HT-29 (cell line): Measurements from ENCODE around the gene TMX3. TPM values are rescaled to one million over a fixed set of nuclear protein-coding genes. Genes with fewer than 3 reads are reported as not detected.
A peak's percentile ranks its signal among the peaks of the same experiment; 100 is the strongest.

Experiments used
- DNase-seq: peaks from one replicate; pipeline ENCODE4 v3.0.0-alpha.2; 2015; ENCODE audit warnings: low spot score
- total RNA-seq: library from RNA; depleted of rRNA; stranded (reverse); fragments of >200 nt; shearing (Covaris generic); gene quantifications from 2 replicates; pipeline ENCODE4 v1.2.3, GENCODE V29; 2014

TMX3 gene
- total RNA-seq, 1 experiment from 2014 or later, result 16.2 TPM

DNA sequence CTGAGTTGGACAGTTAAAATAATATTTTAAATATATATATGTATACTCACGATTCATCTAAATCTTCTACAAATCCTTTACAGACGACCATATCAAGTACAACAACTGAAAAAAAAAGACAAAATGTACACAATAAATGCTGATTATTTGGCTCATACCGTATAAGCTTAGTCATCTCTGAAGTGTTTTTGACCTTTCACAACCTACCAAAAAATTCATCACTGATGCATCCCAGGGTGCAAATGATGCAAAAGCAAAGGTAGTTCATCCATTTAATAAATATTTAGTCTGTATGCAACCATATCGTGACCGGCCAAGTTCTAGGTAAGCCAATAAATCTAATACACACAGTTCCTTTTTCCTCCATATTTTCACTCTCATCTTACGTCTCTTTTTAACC lies 1.1 kb downstream of the TMX3 start:
- no peak for DNase-seq

DNA sequence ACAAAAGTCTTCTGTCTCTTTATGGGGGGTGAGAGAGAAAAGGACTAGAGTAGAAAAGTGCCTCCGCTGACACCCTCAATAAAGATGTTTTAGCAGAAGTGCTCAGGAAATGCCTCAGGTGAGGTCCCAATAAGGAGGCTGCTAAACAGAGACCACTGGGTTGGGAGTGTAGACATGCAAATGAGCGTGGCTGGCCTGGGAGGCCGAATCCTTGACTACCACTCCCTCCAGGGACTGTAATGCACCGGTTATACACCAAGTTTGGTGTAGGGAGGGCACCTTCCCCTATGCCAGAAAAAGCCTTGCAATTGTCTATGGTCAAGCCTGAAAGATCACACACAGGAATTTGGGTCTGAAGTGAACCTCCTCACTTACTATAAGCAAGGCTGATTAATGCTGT lies 1.8 kb downstream of the TMX3 start:
- DNase-seq, result no peak

DNA sequence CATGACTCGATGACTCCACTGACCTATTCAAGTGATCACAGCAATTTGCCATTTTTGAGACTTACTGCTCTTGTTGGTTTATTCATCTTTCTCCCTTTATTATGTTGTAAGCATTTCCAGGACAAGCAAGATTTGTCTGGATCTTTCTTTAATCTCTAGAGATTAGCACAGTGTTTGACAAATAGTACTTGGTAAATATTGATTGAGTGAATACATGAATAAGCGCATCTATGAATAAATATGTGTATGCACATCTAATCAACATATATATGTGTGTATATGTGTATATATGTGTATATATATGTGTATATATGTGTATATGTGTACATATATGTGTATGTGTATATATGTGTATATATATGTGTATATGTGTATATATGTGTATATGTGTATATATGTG lies 7.3 kb downstream of the TMX3 start:
- DNase-seq, result no peak

GRCh38 chr18:68705119-68705518 lies 9.8 kb downstream of the TMX3 start:
- DNase-seq, result no peak

GRCh38 chr18:68703326-68703725 lies 11.6 kb downstream of the TMX3 start:
- DNase-seq, result no peak

DNA sequence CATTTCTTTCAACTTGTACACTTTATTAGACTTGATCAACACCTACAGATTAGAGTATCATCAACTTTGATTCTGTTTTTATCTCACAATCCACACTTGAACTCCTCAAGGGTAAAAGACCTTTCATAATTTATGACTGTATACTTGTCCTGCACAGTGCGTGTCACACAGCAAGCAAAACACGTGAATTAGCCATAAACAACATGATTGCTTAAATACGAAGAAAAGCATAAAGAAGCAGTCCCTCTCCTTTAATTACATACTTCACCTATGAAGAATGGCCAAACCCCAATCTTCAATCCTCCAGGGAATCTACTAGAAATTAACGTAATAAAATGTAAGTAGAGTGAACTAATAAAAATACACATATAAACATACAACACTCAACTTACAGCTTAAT lies 13.6 kb downstream of the TMX3 start:
- DNase-seq, result no peak

DNA sequence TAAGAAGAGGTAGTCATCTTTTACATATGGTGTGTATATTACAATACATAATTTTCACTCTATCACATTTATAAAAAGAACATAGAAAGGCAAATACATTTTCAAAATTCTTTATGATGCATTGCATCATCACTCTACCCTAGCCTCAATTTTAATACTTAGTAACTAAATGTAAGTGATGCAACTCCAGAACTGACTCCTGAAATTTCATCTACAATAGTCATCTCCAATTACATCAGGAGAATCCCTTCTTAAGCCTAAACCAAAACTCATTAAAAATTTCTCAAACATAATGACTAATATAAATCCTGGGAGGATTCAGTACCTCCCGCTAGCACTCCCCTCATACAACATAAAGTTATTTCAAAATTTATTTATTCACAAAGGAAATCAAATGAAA lies 15.9 kb downstream of the TMX3 start:
- no peak for DNase-seq

DNA sequence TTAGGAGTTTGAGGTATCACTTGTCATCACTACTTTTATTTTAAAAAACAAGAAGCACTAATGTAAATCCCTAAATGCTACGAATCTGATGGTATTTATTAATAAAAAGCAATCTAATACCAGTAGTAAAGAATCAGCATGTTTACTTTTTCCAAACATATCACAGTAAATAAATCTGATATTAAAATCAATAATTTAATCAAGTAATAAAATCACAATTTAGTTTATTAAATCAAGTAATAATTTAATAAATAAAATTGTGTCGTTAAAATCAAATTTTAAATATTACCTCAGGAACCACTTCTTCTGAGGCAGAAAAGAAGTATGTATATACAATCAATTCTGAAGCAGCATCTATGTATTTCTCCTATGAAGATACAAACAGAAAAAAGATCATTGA lies 18.0 kb downstream of the TMX3 start:
- DNase-seq, result no peak

- no peak for DNase-seq
Measured at GRCh38 chr18:68694316-68694715, 20.6 kb downstream of the TMX3 start.

GRCh38 chr18:68693091-68693815 lies 21.7 kb downstream of the TMX3 start:
- no peak for DNase-seq

GRCh38 chr18:68679528-68679927 lies 35.4 kb downstream of the TMX3 start:
- no peak for DNase-seq

DNA sequence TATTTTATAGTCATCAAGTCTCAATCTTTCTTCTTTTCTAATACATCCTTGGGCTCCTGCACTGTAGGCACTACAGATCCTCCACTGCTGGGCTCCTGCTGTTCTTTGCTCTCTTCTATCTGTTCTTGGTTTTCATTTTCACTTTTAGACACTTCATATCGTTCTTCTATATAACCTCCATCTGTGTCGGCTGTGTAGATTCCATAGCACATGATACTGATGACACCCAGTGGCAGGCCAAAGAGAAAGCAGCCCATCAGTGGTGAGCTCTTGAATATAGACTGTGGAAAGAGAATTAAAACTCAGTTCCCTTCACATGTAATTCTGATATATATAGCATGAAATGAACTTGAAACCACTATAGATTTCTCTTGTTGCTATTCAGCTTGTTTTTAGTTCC lies 38.0 kb downstream of the TMX3 start:
- DNase-seq, result no peak

- no peak for DNase-seq
Measured at GRCh38 chr18:68667121-68667520, 47.8 kb downstream of the TMX3 start.

GRCh38 chr18:68666381-68666780 lies 48.5 kb downstream of the TMX3 start:
- no peak for DNase-seq

DNA sequence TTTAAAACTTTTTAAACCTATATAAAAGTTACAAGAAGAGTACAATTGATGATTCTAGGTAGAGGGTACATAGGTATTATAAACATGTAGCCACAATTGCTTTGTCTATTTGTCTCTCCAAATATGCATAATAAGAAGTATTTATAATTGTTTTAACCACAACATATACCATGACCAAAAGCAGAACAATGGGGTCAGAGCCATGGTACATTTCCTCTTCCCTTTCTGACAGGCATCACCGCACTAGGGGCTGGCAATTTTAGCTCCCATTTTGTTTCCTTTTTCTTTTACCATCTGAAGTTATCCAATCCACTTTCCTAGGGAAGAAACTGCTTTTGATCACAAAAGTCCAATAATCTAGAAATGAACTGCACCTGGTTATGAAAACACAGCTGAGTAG lies 49.3 kb downstream of the TMX3 start:
- DNase-seq, result no peak

DNA sequence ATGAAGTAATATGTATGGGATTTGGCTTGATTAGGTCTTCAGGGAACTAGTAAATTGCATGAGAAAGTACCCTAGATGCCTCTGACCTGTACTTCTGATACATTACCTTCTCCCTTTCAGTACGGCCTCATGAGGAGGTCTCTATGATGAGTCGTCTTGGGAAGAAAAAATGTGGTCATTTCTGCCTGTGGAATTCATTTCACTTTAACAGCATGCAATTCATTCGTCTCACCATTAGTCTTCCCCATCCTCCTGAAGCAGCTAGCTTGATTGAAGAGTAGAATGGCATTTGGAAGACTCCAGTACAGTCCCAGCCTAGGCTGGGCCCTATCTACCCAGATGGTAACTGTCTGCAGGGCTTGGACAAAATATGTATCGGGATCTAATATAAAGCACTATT lies 52.2 kb downstream of the TMX3 start:
- DNase-seq, result no peak

DNA sequence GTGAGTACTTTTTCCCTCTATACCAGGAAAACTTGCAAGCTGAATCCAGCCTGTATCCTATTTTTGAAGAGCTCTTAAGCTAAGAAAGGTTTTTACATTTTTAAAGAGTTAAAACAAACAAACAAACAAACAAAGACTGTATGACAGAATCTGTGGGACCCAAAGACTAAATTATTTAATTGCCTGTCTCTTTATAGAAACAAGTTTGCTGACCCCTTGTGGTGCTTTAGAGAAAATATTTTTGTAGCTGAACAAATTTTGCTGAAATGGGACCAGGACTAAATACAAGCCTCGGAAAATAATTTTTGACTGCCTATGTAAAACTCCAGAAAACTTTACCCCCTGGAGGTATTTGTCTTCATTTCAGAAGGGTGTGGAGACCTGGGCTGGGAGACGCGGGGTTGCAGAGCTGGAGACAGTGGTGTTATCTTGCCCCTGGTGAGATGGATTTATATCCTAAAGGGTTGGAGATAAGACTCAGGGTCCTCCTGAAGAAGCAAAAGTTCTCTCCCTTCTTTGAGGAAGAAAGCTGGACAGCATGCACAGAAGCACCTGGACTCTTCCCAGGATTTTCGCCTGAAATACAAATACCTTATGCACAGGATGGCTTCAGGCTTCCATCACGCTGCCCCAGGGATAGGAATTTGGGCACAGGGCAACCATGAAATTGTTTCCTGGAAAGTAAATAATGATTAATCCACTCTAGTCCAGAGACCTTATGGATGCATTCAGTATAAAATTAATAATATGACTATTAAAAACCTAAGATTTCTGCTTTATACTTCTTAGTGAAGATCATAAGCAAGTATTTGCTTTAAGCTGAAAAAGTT lies 54.3 kb downstream of the TMX3 start:
- DNase-seq, result peak; percentile 22

- DNase-seq, result no peak
Measured at GRCh38 chr18:68648191-68648590, 66.7 kb downstream of the TMX3 start.

- DNase-seq, result no peak
Measured at GRCh38 chr18:68642003-68642402, 72.9 kb downstream of the TMX3 start.

DNA sequence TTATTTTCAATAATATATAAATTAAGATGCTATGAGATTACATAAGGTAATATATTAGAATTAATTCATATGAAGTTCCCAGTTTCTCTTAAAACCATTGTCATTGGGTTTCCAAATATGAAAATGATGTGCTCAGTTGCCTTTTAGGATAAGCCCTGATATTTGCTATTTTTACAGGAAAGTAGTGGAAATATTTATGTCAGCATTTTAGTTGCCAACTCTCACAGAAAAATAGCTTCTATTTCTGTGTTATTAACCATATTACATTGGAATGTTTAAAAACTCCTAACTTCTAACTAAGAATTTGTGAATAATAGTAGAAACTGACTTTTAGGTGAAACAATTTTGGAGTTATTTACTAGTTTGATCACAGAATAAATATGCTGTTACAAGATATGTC lies 74.0 kb downstream of the TMX3 start:
- DNase-seq, result no peak

GRCh38 chr18:68638613-68639012 lies 76.3 kb downstream of the TMX3 start:
- DNase-seq, result no peak

DNA sequence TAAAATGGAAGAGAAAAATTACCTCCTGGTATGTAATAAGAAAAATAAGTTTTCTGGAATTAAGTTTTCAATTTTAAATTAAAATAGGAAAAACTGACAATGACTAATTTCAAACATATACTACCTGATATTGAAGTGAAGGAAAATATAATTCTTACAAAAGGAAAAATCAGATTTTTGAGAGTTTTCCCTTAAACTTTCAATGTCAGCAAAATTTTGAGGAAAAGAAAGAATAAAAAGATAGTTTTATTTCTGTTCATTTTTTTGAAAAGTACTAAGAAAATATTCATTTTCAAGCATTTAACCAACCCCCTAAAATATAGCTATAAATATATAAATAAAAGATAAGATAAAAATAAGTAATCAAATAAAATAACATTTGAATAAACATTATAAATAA lies 87.1 kb downstream of the TMX3 start:
- no peak for DNase-seq
